ENCODE measurements around the gene TNP2.

TNP2 gene

GRCh38 chr16:11277607-11278337, 8.6 kb upstream of the TNP2 start:
- no peak for DNase-seq (ENCODE audit: low read depth, low spot score)

- DNase-seq (ENCODE audit: low read depth, low spot score): no peak
These were observed 7.9 kb upstream of the TNP2 start for GRCh38 chr16:11276896-11277593.

GRCh38 chr16:11276143-11276895, 7.2 kb upstream of the TNP2 start, which contains the start of gene PRM2:
TSS of gene PRM2 (minus strand) at chr16:11276480. CDS start at chr16:11276370, 110 bp downstream.
- DNase-seq (ENCODE audit: low read depth, low spot score): no peak

GRCh38 chr16:11274964-11275363, 5.8 kb upstream of the TNP2 start:
- DNase-seq (ENCODE audit: low read depth, low spot score): no peak

- DNase-seq (ENCODE audit: low read depth, low spot score): no peak
These were observed 4.7 kb upstream of the TNP2 start for GRCh38 chr16:11273721-11274324.

- no peak for DNase-seq (ENCODE audit: low read depth, low spot score)
These were observed 4.0 kb upstream of the TNP2 start, which contains the start of gene PRM3 for GRCh38 chr16:11272921-11273720. TSS of gene PRM3 (minus strand) at chr16:11273629. CDS start at chr16:11273595, 34 bp downstream.

GRCh38 chr16:11272484-11272883, 3.4 kb upstream of the TNP2 start:
- DNase-seq (ENCODE audit: low read depth, low spot score): no peak

GRCh38 chr16:11271610-11272009, 2.5 kb upstream of the TNP2 start:
- no peak for DNase-seq (ENCODE audit: low read depth, low spot score)

GRCh38 chr16:11270602-11271162, 1.6 kb upstream of the TNP2 start:
- DNase-seq (ENCODE audit: low read depth, low spot score): no peak

GRCh38 chr16:11265124-11265523, 4.0 kb downstream of the TNP2 start:
- no peak for DNase-seq (ENCODE audit: low read depth, low spot score)

- DNase-seq (ENCODE audit: low read depth, low spot score): no peak
These were observed 4.8 kb downstream of the TNP2 start for GRCh38 chr16:11264155-11264832.

- no peak for DNase-seq (ENCODE audit: low read depth, low spot score)
These were observed 5.4 kb downstream of the TNP2 start for GRCh38 chr16:11263737-11264136.

- DNase-seq (ENCODE audit: low read depth, low spot score): no peak
These were observed 6.2 kb downstream of the TNP2 start for GRCh38 chr16:11262915-11263314.

GRCh38 chr16:11260596-11260966, 8.5 kb downstream of the TNP2 start:
- no peak for DNase-seq (ENCODE audit: low read depth, low spot score)

GRCh38 chr16:11259655-11260595, 9.2 kb downstream of the TNP2 start:
- DNase-seq (ENCODE audit: low read depth, low spot score): no peak

- no peak for DNase-seq (ENCODE audit: low read depth, low spot score)
These were observed 10.3 kb downstream of the TNP2 start for GRCh38 chr16:11258553-11259492.

- DNase-seq (ENCODE audit: low read depth, low spot score): no peak
These were observed 11.8 kb downstream of the TNP2 start for GRCh38 chr16:11257131-11257938.
